MM.1S (cell line): Measurements from ENCODE around the gene CDC42SE2.

ENCODE experiments used
- CTCF ChIP-seq: fragments of 300-600 bp; sonication (generic); IDR thresholded peaks from 2 replicates; pipeline ENCODE4 v1.5.1; 2016; ENCODE audit warnings: antibody characterized with exemption, low read length, mixed read lengths
- EZH2 ChIP-seq: fragments of 300-600 bp; sonication (generic); optimal IDR thresholded peaks from 2 replicates; pipeline ENCODE3; 2017; ENCODE audit warnings: low read depth, mild to moderate bottlenecking, antibody characterized with exemption, low read length, mixed read lengths
- EZH2phosphoT487 ChIP-seq: fragments of 300-600 bp; sonication (generic); IDR thresholded peaks from 2 replicates; pipeline ENCODE4 v1.6.1; 2018; ENCODE audit warnings: antibody characterized with exemption, low read length

GRCh38 chr5:131369558-131369957 lies 105.7 kb downstream of the CDC42SE2 start:
- TF ChIP-seq CTCF (no peak), EZH2 (no peak), EZH2phosphoT487 (no peak)
